Right cardiac atrium (tissue), 5 donors: ENCODE results near the gene RHOD. TPM values are rescaled to one million over a fixed set of nuclear protein-coding genes. Genes with fewer than 3 reads are reported as not detected.

Experiments used
- ATAC-seq, 2 donors: fragments of 200-7000 bp; cut with Tn5 transposase; one replicate each; pipeline versions ENCODE4 v1.8.0 to v1.9.1; 2020; ENCODE audit warnings: moderate library complexity in 2 of 2, mild to moderate bottlenecking in 1 of 2
- DNase-seq, 3 donors: peaks; one replicate each; pipeline ENCODE4 v3.0.0-alpha.2; 2020
- H3K27ac ChIP-seq: one replicate; pipeline ENCODE4 v1.5.1; 2013; ENCODE audit warnings: mild to moderate bottlenecking, low read length, control low read depth, moderate library complexity
- H3K27me3 ChIP-seq: one replicate; pipeline ENCODE4 v1.6.1; 2013; ENCODE audit not compliant: control insufficient read depth, insufficient read depth
- H3K4me1 ChIP-seq: one replicate; pipeline ENCODE4 v1.6.1; 2013; ENCODE audit warnings: low read length; ENCODE audit not compliant: control insufficient read depth, insufficient read depth
- H3K4me3 ChIP-seq: one replicate; pipeline ENCODE4 v1.5.1; 2013; ENCODE audit warnings: low read length, control low read depth
- H3K9me3 ChIP-seq: one replicate; pipeline ENCODE4 v1.6.1; 2013; ENCODE audit warnings: low read length; ENCODE audit not compliant: control insufficient read depth
- WGBS: extraction: QIAGEN DNeasy Blood & Tissue Kit; methylation state at CpG from one replicate; pipeline ENCODE4 v1.1.7; 2013; 5-methylcytosine and 5-hydroxymethylcytosine counted together
- intact Hi-C, 4 donors: fragments of 100-400 bp; cut with DNase I; formaldehyde crosslinking; loops; one replicate each; pipeline versions ENCODE4 v1.11.0 to v1.14.0; 2022 to 2023
- microRNA-seq, 2 donors: library from miRNA; unstranded; fragments of <30 nt; microRNA quantifications; one replicate each; pipeline ENCODE4 v1.2.0, GENCODE V29; 2020 to 2021
- polyA plus RNA-seq: library from polyadenylated mRNA; stranded (reverse); fragments of 200-250 nt; gene quantifications from one replicate; pipeline ENCODE4 v1.2.3, GENCODE V29; 2013
- total RNA-seq, 4 donors: library from RNA; stranded (reverse); fragmentation: NEBNext Ultra II Directional; extraction: Animal tissue kit (Norgen Biotek cat#: 25700); gene quantifications; one replicate each; pipeline ENCODE4 v1.2.1, GENCODE V29; 2021
- donor health status: healthy with polysubstance abuse.
- donor health status: DM: no; HTN: yes; CAD: no.
- donor health status: DM: no; HTN: no; CAD: no.
- donor health status: DM: no; HTN: yes; CAD: no; lungs with severe emphysema.
- donor health status: DM: yes; HTN: yes; CAD: no.

Gene RHOD
- total and polyA plus RNA-seq, 5 donors, result 34.2 to 65.2 (median 45.5) TPM

GRCh38 chr11:67117176-67117575 is 60.5 kb downstream of the RHOD start:
- Histone ChIP-seq H3K4me3 (no peak overlapping the region), H3K4me1 (peaks cover 2% of the 10 kb centered on the region), H3K27me3 (no peaks in the 10 kb centered on the region), H3K27ac (no peak overlapping the region), H3K9me3 (no peaks in the 10 kb centered on the region)
- ATAC-seq, result no peak
- no peak for DNase-seq
- WGBS, result 78% methylated on average over 7 of the region's 7 CpGs
- intact Hi-C loops, result no loop called here

- H3K9me3 ChIP-seq, result no peaks in the 10 kb centered on the region
- peak; percentile 44 to 79 (median 78) for DNase-seq
- peak overlapping the region; percentile 61 for H3K4me3 ChIP-seq
- no peaks in the 10 kb centered on the region for H3K27me3 ChIP-seq
- peak in 1 of 2 donors; percentile 4 for ATAC-seq
- H3K27ac ChIP-seq, result peak overlapping the region; percentile 100
- H3K4me1 ChIP-seq, result peaks cover 4% of the 10 kb centered on the region
- WGBS, result 10% methylated on average over 65 of the region's 65 CpGs
- intact Hi-C loops, result no loop called here
Observed at GRCh38 chr11:67117672-67118180, 61.1 kb downstream of the RHOD start.

- Histone ChIP-seq H3K4me1 (peaks cover 4% of the 10 kb centered on the region), H3K4me3 (peak overlapping the region; percentile 61), H3K27ac (peak overlapping the region; percentile 100), H3K27me3 (no peaks in the 10 kb centered on the region), H3K9me3 (no peaks in the 10 kb centered on the region)
- ATAC-seq (peak; percentile 23 to 40), DNase-seq (peak; percentile 58 to 81 (median 80))
- intact Hi-C loops, result no loop called here
- 2% methylated on average over 59 of the region's 59 CpGs for WGBS
Observed at GRCh38 chr11:67118181-67118766, 61.6 kb downstream of the RHOD start.

GRCh38 chr11:67118801-67119584 is 62.3 kb downstream of the RHOD start, which contains the start of gene KDM2A:
KDM2A (plus strand) TSS chr11:67119263; CDS start chr11:67121317, 2,054 bp downstream.
- H3K4me1 ChIP-seq, result peaks cover 5% of the 10 kb centered on the region
- DNase-seq (peak; percentile 100), ATAC-seq (peak; percentile 94)
- H3K9me3 ChIP-seq, result no peaks in the 10 kb centered on the region
- peak within 1 kb of the TSS; percentile 96 for H3K4me3 ChIP-seq
- under 1% methylated on average over 95 of the region's 97 CpGs for WGBS
- peak within 1 kb of the TSS; percentile 100 for H3K27ac ChIP-seq
- no peaks in the 10 kb centered on the region for H3K27me3 ChIP-seq
- intact Hi-C loops, result no loop called here

- DNase-seq (peak; percentile 29 to 76 (median 73)), ATAC-seq (peak in 1 of 2 donors; percentile 10)
- Histone ChIP-seq H3K27me3 (no peaks in the 10 kb centered on the region), H3K4me1 (peaks cover 5% of the 10 kb centered on the region), H3K9me3 (no peaks in the 10 kb centered on the region), H3K4me3 (peak overlapping the region; percentile 96), H3K27ac (peak overlapping the region; percentile 97)
- intact Hi-C loops, result no loop called here
- WGBS, result under 1% methylated on average over 61 of the region's 61 CpGs
Observed at GRCh38 chr11:67119585-67120391, 63.1 kb downstream of the RHOD start.

GRCh38 chr11:67120456-67120855 is 63.8 kb downstream of the RHOD start:
- DNase-seq, result no peak
- Histone ChIP-seq H3K27ac (peak overlapping the region; percentile 45), H3K9me3 (no peaks in the 10 kb centered on the region), H3K4me3 (peak overlapping the region; percentile 96), H3K27me3 (no peaks in the 10 kb centered on the region), H3K4me1 (peaks cover 5% of the 10 kb centered on the region)
- no peak for ATAC-seq
- intact Hi-C loops, result no loop called here
- WGBS, result under 1% methylated on average over 12 of the region's 12 CpGs

GRCh38 chr11:67120881-67121710 is 64.4 kb downstream of the RHOD start:
- Histone ChIP-seq H3K27me3 (no peaks in the 10 kb centered on the region), H3K4me3 (peak overlapping the region; percentile 96), H3K9me3 (no peaks in the 10 kb centered on the region), H3K4me1 (peaks cover 5% of the 10 kb centered on the region), H3K27ac (peak overlapping the region; percentile 61)
- WGBS, result 8% methylated on average over 9 of the region's 9 CpGs
- no peak for DNase-seq
- no peak for ATAC-seq
- intact Hi-C loops, result no loop called here

Small RNA genes lying within 50 kb of the gene (microRNA-seq; reads per million reads assigned to microRNA genes)
- gene MIR6860, result 0 reads per million in 2 donors

Other genes with a start within 250 kb of the RHOD start
- gene RCE1, start 213.4 kb upstream of the RHOD start, total RNA-seq, result 1 to 10 TPM; 5.3 to 9.4 (median 6.8) TPM
- 4.8 TPM for gene RCE1, start 213.4 kb upstream of the RHOD start, polyA plus RNA-seq
- gene LRFN4, start 199.8 kb upstream of the RHOD start, total RNA-seq, result 10 to 100 TPM; 10.8 to 14.6 (median 11.6) TPM
- gene LRFN4, start 199.8 kb upstream of the RHOD start, polyA plus RNA-seq, result 11.8 TPM
- gene PC, start 98.5 kb upstream of the RHOD start, total RNA-seq, result 10 to 100 TPM in 1 of 4 donors, 1 to 10 TPM in 3; 7.2 to 11.0 (median 9.0) TPM
- gene PC, start 98.5 kb upstream of the RHOD start, polyA plus RNA-seq, result 22.6 TPM
- not detected for gene C11orf86, start 81.5 kb upstream of the RHOD start, total RNA-seq
- not detected for gene C11orf86, start 81.5 kb upstream of the RHOD start, polyA plus RNA-seq
- 1 to 10 TPM in 1 of 4 donors, under 1 TPM in 3; 0.11 to 1.4 (median 0.24) TPM for gene SYT12, start 33.7 kb upstream of the RHOD start, total RNA-seq
- 0.18 TPM for gene SYT12, start 33.7 kb upstream of the RHOD start, polyA plus RNA-seq
- gene KDM2A, start 62.4 kb downstream of the RHOD start, total RNA-seq, result 10 to 100 TPM; 42.5 to 49.8 (median 46.5) TPM
- gene KDM2A, start 62.4 kb downstream of the RHOD start, polyA plus RNA-seq, result 27.1 TPM
- 10 to 100 TPM; 50.4 to 56.5 (median 52.5) TPM for gene GRK2, start 209.6 kb downstream of the RHOD start, total RNA-seq
- 56.6 TPM for gene GRK2, start 209.6 kb downstream of the RHOD start, polyA plus RNA-seq
- gene ANKRD13D, start 232.5 kb downstream of the RHOD start, total RNA-seq, result 10 to 100 TPM; 20.0 to 25.3 (median 22.8) TPM
- gene ANKRD13D, start 232.5 kb downstream of the RHOD start, polyA plus RNA-seq, result 18.0 TPM
- 10 to 100 TPM; 23.9 to 25.9 (median 25.1) TPM for gene SSH3, start 246.7 kb downstream of the RHOD start, total RNA-seq
- gene SSH3, start 246.7 kb downstream of the RHOD start, polyA plus RNA-seq, result 14.9 TPM